ENCODE results near the gene NTN5. TPM values are rescaled to one million over a fixed set of nuclear protein-coding genes. Genes with fewer than 3 reads are reported as not detected.
"Not testable (repeated sequence)": the region's sequence is repeated elsewhere in the genome, so short reads cannot be mapped to it uniquely, and the experiment has no call there.

Gene NTN5
- total RNA-seq, 1 experiment from 2014 or later = not detected

DNA sequence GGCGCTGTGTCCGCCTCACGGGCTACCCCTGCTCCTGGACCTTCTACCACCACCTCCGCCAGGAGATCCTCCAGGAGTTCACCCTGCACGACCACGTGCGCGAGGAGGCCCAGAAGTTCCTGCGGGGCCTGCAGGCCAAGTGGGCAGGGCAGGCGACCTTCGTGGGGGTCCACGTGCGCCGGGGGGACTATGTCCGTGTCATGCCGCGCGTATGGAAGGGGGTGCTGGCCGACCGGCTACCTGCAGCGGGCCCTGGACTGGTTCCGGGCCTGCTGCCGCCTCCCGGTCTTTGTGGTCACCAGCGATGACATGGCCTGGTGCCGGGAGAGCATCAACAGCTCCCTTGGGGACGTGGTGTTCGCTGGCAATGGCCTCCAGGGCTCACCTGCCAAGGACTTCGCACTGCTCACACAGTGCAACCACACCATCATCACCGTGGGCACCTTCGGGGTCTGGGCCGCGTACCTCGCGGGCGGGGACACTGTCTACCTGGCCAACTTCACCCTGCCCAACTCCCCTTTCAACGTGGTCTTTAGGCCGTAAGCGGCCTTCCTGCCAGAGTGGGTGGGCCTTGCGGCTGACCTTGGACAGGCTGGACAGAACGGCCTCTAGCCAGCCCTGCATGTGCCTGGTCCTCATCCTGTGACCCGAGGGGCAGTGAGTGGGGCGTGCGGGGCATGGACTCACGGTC is 7.8 kb upstream of the NTN5 start:
- Mint-ChIP-seq H3K36me3 (ENCODE audit: insufficient read depth, unreplicated experiment) (peaks cover 6% of the 10 kb centered on the region), H3K27me3 (ENCODE audit: insufficient read depth, unreplicated experiment) (no peaks in the 10 kb centered on the region), H3K9me3 (ENCODE audit: unreplicated experiment) (no peaks in the 10 kb centered on the region), H3K4me1 (ENCODE audit: insufficient read depth, unreplicated experiment) (peaks cover 5% of the 10 kb centered on the region), H3K27ac (ENCODE audit: low read depth, unreplicated experiment) (no peak overlapping the region), H3K4me3 (ENCODE audit: unreplicated experiment) (no peak overlapping the region)
- ChIA-PET CTCF (interaction anchor here (0.6 kb wide), 1 partner anchor 147 kb away, joined by 3 read pairs; no protein-coding TSS in a partner anchor), POLR2A (no interaction called here)
- DNase-seq (ENCODE audit: unreplicated experiment) = no peak
- TF ChIP-seq CTCF (IDR thresholded peaks at IDR 0.05; ENCODE audit: unreplicated experiment) = no peak
- intact Hi-C loops (cut with micrococcal nuclease) = no loop called here
- BruUV-seq (replicated peaks) = no TSS peak

GRCh38 chr19:48680006-48680405 is 7.2 kb upstream of the NTN5 start:
- POLR2A ChIA-PET; H3K27ac Mint-ChIP-seq (ENCODE audit: low read depth, unreplicated experiment); BruUV-seq (replicated peaks); H3K36me3 Mint-ChIP-seq (ENCODE audit: insufficient read depth, unreplicated experiment); H3K4me1 Mint-ChIP-seq (ENCODE audit: insufficient read depth, unreplicated experiment); H3K27me3 Mint-ChIP-seq (ENCODE audit: insufficient read depth, unreplicated experiment); H3K4me3 Mint-ChIP-seq (ENCODE audit: unreplicated experiment); H3K9me3 Mint-ChIP-seq (ENCODE audit: unreplicated experiment); intact Hi-C loops (cut with micrococcal nuclease); DNase-seq (ENCODE audit: unreplicated experiment): not testable (repeated sequence)
- CTCF ChIA-PET = interaction anchor here (0.6 kb wide), 2 partner anchors 13 to 59 kb away, joined by 3 to 4 read pairs; no protein-coding TSS in a partner anchor

- no peak overlapping the region for H3K27ac Mint-ChIP-seq (ENCODE audit: low read depth, unreplicated experiment)
- no peak for DNase-seq (ENCODE audit: unreplicated experiment)
- no peaks in the 10 kb centered on the region for H3K27me3 Mint-ChIP-seq (ENCODE audit: insufficient read depth, unreplicated experiment)
- ChIA-PET CTCF (interaction anchor here (0.9 to 1.8 kb wide), 4 partner anchors 9 to 61 kb away, joined by 3 to 5 read pairs (median 4); partner anchors contain the start of gene CA11), POLR2A (interaction anchor here (1.1 kb wide), 1 partner anchor 32 kb away, joined by 3 read pairs; no protein-coding TSS in a partner anchor)
- BruUV-seq (replicated peaks) = no TSS peak
- intact Hi-C loops (cut with micrococcal nuclease) = loop anchor here (5.0 kb wide), 1 partner anchor 34 kb away; no protein-coding TSS in a partner anchor
- H3K4me1 Mint-ChIP-seq (ENCODE audit: insufficient read depth, unreplicated experiment) = peaks cover 5% of the 10 kb centered on the region
- no peaks in the 10 kb centered on the region for H3K9me3 Mint-ChIP-seq (ENCODE audit: unreplicated experiment)
- H3K36me3 Mint-ChIP-seq (ENCODE audit: insufficient read depth, unreplicated experiment) = peaks cover 6% of the 10 kb centered on the region
- TF ChIP-seq CTCF (IDR thresholded peaks at IDR 0.05; ENCODE audit: unreplicated experiment) = no peak
- no peak overlapping the region for H3K4me3 Mint-ChIP-seq (ENCODE audit: unreplicated experiment)
Measured at GRCh38 chr19:48678201-48678600, 5.4 kb upstream of the NTN5 start.

- no peak overlapping the region for H3K27ac Mint-ChIP-seq (ENCODE audit: low read depth, unreplicated experiment)
- no TSS peak for BruUV-seq (replicated peaks)
- peaks cover 5% of the 10 kb centered on the region for H3K4me1 Mint-ChIP-seq (ENCODE audit: insufficient read depth, unreplicated experiment)
- intact Hi-C loops (cut with micrococcal nuclease) = loop anchor here (5.0 kb wide), 1 partner anchor 35 kb away; no protein-coding TSS in a partner anchor
- H3K36me3 Mint-ChIP-seq (ENCODE audit: insufficient read depth, unreplicated experiment) = peaks cover 6% of the 10 kb centered on the region
- no peak overlapping the region for H3K4me3 Mint-ChIP-seq (ENCODE audit: unreplicated experiment)
- no peaks in the 10 kb centered on the region for H3K27me3 Mint-ChIP-seq (ENCODE audit: insufficient read depth, unreplicated experiment)
- TF ChIP-seq CTCF (IDR thresholded peaks at IDR 0.05; ENCODE audit: unreplicated experiment) = no peak
- POLR2A ChIA-PET = interaction anchor here (1.0 kb wide), 1 partner anchor 11 kb away, joined by 3 read pairs; no protein-coding TSS in a partner anchor
- H3K9me3 Mint-ChIP-seq (ENCODE audit: unreplicated experiment) = no peaks in the 10 kb centered on the region
- CTCF ChIA-PET = interaction anchor here (0.6 to 2.4 kb wide), 5 partner anchors 19 to 165 kb away, joined by 3 to 5 read pairs (median 4); partner anchors contain the start of gene FUT2
- no peak for DNase-seq (ENCODE audit: unreplicated experiment)
Measured at GRCh38 chr19:48676887-48677286, 4.1 kb upstream of the NTN5 start.
